Measurements from ENCODE around the gene ANKRD35. TPM values are rescaled to one million over a fixed set of nuclear protein-coding genes. Genes with fewer than 3 reads are reported as not detected.

The ANKRD35 gene
- total RNA-seq, 1 donor from 2014 or later = 0.16 TPM

Small RNAs within 50 kb of the gene (microRNA-seq; reads per million reads assigned to microRNA genes)
- gene MIR6736 = 1.1 reads per million

Other genes starting within 250 kb of the ANKRD35 start
- 0.68 and 0.70 TPM in 2 replicates for gene PDZK1, start 178.5 kb downstream of the ANKRD35 start, total RNA-seq
- gene CD160, start 166.4 kb downstream of the ANKRD35 start, total RNA-seq = not detected in 2 replicates
- 15.2 and 15.3 TPM in 2 replicates for gene RNF115, start 61.8 kb downstream of the ANKRD35 start, total RNA-seq
- 39.0 and 43.3 TPM in 2 replicates for gene POLR3C, start 61.7 kb downstream of the ANKRD35 start, total RNA-seq
- 2.6 and 3.3 TPM in 2 replicates for gene NUDT17, start 40.2 kb downstream of the ANKRD35 start, total RNA-seq
- 42.6 and 49.9 TPM in 2 replicates for gene PIAS3, start 26.8 kb downstream of the ANKRD35 start, total RNA-seq
- 0.65 and 1.0 TPM in 2 replicates for gene ITGA10, start 24.2 kb upstream of the ANKRD35 start, total RNA-seq
- gene PEX11B, start 32.9 kb upstream of the ANKRD35 start, total RNA-seq = 19.9 and 20.7 TPM in 2 replicates
- 157 and 177 TPM in 2 replicates for gene RBM8A, start 41.6 kb upstream of the ANKRD35 start, total RNA-seq
- 35.4 and 37.2 TPM in 2 replicates for gene LIX1L, start 72.2 kb upstream of the ANKRD35 start, total RNA-seq
- gene ANKRD34A, start 78.7 kb upstream of the ANKRD35 start, total RNA-seq = 5.8 and 6.3 TPM in 2 replicates
- 19.2 and 20.5 TPM in 2 replicates for gene POLR3GL, start 78.8 kb upstream of the ANKRD35 start, total RNA-seq
- gene TXNIP, start 110.7 kb upstream of the ANKRD35 start, total RNA-seq = 157 and 217 TPM in 2 replicates
- not detected in 2 replicates for gene HJV, start 135.9 kb upstream of the ANKRD35 start, total RNA-seq